Stomach (tissue), 4 donors: ENCODE measurements around the gene ELAVL2.

ENCODE experiments used
- CTCF ChIP-seq, 7 experiments: fragments of 450-650 bp in 4 of 7; fragments of 200-600 bp in 3 of 7; sonication (generic) in 3 of 7; IDR thresholded peaks; one replicate each; pipeline ENCODE4 v1.5.1; 2016 to 2019; ENCODE audit warnings: antibody characterized with exemption in 7 of 7, control low read depth in 2 of 7, mild to moderate bottlenecking in 1 of 7
- EP300 ChIP-seq: sonication (generic); formaldehyde crosslinking; IDR thresholded peaks from one replicate; pipeline ENCODE4 v1.6.1; 2017; ENCODE audit warnings: antibody characterized with exemption
- POLR2A ChIP-seq, 4 donors: fragments of 450-650 bp; IDR thresholded peaks; one replicate each; pipeline ENCODE4 v1.6.1; 2016; ENCODE audit warnings: antibody characterized with exemption in 4 of 4, control low read depth in 2 of 4, mild to moderate bottlenecking in 1 of 4, moderate library complexity in 1 of 4
- POLR2AphosphoS5 ChIP-seq, 3 donors: sonication (generic); formaldehyde crosslinking; IDR thresholded peaks; one replicate each; pipeline ENCODE4 v1.6.1; 2016; ENCODE audit warnings: antibody characterized with exemption in 3 of 3

- TF ChIP-seq CTCF (IDR thresholded peaks at IDR 0.05) (no peak), POLR2A (IDR thresholded peaks at IDR 0.05) (no peak), EP300 (no peak), POLR2AphosphoS5 (IDR thresholded peaks at IDR 0.05) (no peak)
Observed at GRCh38 chr9:23644896-23645295, 181.1 kb downstream of the ELAVL2 start.
